CD4-positive, alpha-beta T cell treated with Interleukin-17A for 1 hour (primary cell): ENCODE data around the gene PSRC1.

Experiments used
- DNase-seq: peaks from one replicate; pipeline ENCODE4 v3.0.0-alpha.2; 2020

The PSRC1 gene

DNA sequence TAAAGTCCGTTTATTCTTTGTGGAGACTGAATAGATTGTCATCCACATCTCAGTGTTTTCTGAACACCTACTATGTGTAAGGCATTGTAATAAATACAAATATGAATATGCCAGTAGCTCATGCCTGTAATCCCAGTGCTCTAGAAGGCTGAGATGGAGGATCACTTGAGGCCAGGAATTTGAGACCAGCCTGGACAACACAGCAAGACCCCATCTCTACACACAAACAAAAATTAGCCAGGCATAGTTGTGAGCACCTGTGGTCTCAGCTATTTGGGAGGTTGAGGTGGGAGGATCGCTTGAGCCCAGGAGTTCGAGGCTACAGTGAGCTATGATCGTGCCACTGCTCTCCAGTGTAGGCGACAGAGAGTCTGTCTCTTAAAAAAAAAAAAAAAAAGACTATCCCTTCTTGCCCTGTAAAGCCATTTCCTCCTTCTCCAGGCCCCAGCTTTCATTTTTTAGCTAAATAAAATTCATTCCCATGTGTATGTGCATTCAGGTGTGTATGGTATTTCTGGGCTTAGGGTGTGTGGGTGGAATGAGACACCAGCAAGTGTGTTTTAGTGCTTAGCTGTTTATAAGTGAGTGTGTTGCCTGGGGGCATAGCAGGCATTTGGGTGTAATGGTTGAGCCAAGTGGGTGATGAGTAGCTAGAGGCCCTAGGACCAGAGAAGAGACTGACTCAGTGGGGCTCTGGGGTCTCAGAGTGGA is 25.8 kb downstream of the PSRC1 start:
- DNase-seq: no peak

- no peak for DNase-seq
Measured at GRCh38 chr1:109256085-109256484, 26.9 kb downstream of the PSRC1 start.

GRCh38 chr1:109255678-109256077 is 27.3 kb downstream of the PSRC1 start:
- no peak for DNase-seq

DNA sequence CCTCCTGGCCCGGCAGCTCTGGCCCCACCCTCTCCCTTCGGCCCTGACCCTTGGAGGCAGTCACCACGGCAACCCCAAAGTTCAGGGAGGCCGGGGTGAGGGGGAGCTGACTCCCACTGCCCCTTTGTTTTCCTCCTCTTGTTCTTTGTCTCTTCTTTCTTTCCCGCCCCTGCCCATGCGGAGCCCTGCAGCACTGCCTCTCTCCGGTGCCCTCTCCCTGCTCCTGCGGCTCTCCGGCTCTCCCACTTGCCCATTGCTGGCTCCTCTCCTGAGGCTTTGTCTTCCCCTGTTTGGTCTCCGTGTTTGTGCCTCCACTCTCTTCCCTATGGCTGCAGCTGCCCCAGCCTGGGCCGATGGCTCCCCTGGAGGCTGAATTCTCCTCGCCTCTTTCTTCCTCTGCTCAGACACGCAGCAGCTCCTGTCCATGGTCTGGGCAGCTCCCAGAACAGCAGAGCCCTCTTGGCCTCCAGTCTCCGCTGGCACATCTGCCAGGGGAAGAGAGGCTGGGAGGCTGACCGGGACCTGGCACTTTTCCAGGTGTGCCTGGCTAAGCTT is 27.8 kb downstream of the PSRC1 start:
- DNase-seq: no peak

DNA sequence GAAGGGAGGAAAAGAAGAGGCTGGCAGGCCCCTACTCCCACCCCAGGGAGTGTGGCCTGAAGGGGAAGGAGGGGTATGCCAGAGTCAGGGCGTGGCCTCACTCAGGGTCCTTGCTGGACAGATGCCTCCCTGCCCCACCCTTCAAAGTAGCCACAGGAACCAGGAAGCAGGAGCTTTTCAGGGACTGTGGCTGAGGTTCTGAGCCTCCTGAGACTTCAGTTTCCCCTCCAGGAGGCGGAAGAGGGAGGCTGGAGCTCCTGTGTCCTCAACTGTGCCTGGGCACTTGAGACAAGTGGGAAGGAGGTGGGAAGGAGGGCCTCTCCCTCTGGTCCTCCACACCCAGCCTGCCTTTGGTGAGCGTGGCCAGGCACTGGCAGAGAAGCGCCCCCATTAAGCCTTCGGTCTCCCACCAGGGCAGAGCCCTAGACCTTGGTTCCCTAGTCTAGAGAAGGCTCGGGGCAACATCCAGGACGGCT is 28.3 kb downstream of the PSRC1 start:
- no peak for DNase-seq

DNA sequence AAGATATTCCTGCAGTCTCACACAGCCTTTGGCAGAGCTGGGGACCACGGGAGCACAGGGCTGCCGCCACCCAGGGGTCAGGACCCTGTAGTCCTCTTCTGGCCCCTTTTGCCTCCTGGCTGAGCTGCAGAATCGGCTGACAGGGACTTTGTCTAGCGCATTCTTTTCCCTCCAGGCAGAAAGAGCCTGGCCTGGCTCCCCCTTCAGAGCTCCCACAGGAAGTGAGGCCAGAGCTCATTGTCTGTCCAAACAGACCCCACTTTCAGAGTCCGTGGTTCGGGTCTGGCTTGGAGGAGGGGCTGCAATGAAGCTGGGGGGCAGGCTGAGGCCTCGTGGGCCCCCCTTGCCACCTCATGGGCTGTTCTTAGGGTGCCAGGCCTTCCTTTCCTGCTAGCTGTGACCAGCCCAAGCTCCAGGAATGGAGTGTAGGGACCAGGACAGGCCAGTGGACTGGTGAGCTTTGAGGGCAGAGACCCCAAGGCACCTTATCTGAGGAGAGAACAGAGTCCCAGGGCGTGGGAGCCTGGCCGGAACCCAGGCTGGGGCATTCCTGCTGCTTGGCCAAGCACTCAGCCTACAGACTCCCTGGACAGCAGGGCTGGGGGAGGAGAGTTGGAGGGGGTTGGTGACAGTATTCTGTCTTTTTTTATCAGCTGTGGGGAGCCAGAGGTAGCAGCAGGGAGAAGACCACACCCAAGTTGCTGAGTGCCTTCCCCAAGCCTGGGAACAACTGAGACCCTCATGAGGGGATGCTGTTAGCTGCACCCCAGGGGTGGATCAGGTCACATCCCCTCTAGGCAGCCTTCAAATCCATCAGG is 28.9 kb downstream of the PSRC1 start:
- DNase-seq: no peak

GRCh38 chr1:109252893-109253802 is 29.8 kb downstream of the PSRC1 start:
- no peak for DNase-seq

- no peak for DNase-seq
Measured at GRCh38 chr1:109252167-109252892, 30.6 kb downstream of the PSRC1 start.

- DNase-seq: no peak
Measured at GRCh38 chr1:109251277-109252166, 31.4 kb downstream of the PSRC1 start.

GRCh38 chr1:109250454-109251276 is 32.3 kb downstream of the PSRC1 start:
- DNase-seq: no peak

DNA sequence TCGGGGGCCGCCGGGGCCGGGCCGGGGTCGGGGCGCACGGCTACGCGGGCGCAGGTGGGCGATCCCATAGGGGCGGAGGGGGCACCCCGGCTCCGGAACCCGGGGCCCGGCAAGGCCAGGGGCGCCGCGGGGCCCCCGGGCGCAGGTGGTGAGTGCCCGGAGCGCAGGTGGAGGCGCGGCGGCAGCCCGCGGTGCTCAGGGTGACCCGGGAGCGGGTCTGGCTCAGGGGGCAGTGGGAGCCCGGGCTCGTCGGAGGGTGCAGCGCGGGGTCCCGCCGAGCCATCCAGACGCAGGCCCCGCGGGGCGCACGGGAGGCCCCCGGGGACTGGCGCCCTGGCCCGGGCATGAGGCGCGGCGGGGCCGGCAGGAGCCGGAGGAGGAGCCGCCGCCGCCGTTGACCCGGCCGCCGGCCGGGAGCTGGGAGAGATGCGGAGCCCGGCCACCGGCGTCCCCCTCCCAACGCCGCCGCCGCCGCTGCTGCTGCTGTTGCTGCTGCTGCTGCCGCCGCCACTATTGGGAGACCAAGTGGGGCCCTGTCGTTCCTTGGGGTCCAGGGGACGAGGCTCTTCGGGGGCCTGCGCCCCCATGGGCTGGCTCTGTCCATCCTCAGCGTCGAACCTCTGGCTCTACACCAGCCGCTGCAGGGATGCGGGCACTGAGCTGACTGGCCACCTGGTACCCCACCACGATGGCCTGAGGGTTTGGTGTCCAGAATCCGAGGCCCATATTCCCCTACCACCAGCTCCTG is 33.1 kb downstream of the PSRC1 start:
- no peak for DNase-seq

DNA sequence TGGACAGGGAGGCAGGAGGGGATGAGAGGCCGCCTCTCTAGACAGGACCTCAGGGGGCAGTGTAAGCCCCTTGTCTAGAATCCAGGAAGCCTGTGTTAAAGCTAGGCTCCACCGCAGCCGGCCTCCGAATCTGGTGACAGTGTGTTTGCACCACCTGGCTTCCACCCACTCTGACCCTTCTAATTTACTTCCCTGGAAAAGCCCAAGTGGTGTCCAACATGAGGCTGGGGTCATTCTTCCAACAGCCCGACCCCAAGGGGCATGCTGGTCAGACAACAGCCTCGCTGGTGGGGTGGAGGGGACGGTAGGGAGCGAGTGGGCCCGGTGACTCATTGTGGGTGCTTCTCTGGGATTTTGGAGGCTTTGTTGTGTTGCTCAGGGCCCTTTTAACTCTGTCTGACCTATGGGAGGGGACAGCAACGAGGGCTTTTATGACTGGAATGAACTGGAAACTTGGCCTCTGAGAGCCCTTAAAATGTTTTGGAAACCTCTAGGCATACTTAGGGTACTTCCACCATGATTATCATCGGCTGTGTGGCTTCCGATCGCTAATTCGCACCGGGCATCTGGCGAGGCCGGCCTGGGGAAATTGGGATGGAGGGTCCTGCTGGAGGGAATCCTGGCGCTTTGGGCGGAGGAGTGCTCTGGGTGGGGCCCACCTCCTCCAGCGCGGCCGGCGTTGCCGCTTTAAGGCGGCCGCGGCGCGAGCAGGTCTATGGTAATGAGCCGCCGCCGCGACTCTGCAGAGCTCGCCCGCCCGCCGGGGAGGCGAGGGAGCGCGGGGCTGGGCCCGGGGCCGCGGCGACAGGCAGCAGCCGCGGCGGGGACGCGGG is 33.9 kb downstream of the PSRC1 start, which contains the start of gene CELSR2:
Gene CELSR2, plus strand, starts transcription at position 743 of the 833 bp plus-strand sequence. CDS start 541 bp downstream, outside the sequence.
- peak; percentile 65 for DNase-seq

GRCh38 chr1:109248444-109248796 is 34.5 kb downstream of the PSRC1 start:
- DNase-seq: no peak

GRCh38 chr1:109247401-109248365 is 35.3 kb downstream of the PSRC1 start:
- DNase-seq: no peak

GRCh38 chr1:109246141-109246551 is 36.8 kb downstream of the PSRC1 start:
- DNase-seq: no peak

GRCh38 chr1:109243860-109244552 is 38.9 kb downstream of the PSRC1 start:
- no peak for DNase-seq
